ENCODE results near the gene HAUS3. TPM values are rescaled to one million over a fixed set of nuclear protein-coding genes. Genes with fewer than 3 reads are reported as not detected.

The HAUS3 gene
- total and polyA plus RNA-seq, 2 experiments from 2014 or later: 21.4 to 36.0 TPM

DNA sequence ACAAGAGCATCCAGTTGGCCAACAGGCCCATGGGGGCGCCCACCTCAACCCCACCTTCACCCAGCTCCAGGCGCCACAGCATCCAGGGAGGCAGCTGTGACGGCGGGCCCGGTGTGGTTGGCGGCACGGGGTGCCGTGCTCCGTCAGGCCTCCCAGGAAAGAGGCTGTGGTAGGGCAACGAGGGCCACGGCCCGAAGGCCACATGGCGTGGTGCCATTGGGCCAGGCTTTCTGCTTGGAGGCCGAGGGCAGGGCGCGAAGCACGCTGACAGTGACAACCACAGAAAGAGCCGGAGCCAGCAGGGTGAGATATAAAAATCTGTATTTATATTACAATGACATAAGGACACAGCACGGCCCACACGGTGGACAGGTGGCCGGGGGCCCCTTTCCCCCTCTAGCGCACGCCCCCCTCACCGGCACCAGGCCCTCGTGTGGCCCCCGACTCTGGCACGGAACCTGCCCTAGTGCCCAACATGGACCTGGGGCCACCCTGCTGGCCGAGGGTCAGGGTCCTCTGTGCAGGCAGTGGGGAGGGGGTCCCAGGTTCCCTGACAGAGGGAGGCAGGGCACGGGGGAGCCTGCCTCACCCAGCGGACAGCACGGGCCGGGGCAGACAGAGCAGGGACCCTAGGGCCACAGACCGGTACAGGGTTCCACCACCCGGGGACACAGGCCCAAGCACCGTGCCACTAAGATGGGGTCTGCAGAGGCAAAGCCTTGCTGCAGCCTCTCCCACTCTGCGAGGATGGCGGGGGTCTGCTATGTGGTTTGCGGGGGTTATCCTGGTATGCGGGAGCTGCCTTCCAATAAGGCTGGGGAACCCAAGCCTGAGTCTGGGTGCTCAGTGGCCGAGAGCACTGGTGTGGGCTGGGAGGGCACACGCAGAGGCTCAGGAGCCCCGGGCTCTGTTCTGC is 5.5 kb upstream of the HAUS3 start (continued):
- TF ChIP-seq, protein P1, sequence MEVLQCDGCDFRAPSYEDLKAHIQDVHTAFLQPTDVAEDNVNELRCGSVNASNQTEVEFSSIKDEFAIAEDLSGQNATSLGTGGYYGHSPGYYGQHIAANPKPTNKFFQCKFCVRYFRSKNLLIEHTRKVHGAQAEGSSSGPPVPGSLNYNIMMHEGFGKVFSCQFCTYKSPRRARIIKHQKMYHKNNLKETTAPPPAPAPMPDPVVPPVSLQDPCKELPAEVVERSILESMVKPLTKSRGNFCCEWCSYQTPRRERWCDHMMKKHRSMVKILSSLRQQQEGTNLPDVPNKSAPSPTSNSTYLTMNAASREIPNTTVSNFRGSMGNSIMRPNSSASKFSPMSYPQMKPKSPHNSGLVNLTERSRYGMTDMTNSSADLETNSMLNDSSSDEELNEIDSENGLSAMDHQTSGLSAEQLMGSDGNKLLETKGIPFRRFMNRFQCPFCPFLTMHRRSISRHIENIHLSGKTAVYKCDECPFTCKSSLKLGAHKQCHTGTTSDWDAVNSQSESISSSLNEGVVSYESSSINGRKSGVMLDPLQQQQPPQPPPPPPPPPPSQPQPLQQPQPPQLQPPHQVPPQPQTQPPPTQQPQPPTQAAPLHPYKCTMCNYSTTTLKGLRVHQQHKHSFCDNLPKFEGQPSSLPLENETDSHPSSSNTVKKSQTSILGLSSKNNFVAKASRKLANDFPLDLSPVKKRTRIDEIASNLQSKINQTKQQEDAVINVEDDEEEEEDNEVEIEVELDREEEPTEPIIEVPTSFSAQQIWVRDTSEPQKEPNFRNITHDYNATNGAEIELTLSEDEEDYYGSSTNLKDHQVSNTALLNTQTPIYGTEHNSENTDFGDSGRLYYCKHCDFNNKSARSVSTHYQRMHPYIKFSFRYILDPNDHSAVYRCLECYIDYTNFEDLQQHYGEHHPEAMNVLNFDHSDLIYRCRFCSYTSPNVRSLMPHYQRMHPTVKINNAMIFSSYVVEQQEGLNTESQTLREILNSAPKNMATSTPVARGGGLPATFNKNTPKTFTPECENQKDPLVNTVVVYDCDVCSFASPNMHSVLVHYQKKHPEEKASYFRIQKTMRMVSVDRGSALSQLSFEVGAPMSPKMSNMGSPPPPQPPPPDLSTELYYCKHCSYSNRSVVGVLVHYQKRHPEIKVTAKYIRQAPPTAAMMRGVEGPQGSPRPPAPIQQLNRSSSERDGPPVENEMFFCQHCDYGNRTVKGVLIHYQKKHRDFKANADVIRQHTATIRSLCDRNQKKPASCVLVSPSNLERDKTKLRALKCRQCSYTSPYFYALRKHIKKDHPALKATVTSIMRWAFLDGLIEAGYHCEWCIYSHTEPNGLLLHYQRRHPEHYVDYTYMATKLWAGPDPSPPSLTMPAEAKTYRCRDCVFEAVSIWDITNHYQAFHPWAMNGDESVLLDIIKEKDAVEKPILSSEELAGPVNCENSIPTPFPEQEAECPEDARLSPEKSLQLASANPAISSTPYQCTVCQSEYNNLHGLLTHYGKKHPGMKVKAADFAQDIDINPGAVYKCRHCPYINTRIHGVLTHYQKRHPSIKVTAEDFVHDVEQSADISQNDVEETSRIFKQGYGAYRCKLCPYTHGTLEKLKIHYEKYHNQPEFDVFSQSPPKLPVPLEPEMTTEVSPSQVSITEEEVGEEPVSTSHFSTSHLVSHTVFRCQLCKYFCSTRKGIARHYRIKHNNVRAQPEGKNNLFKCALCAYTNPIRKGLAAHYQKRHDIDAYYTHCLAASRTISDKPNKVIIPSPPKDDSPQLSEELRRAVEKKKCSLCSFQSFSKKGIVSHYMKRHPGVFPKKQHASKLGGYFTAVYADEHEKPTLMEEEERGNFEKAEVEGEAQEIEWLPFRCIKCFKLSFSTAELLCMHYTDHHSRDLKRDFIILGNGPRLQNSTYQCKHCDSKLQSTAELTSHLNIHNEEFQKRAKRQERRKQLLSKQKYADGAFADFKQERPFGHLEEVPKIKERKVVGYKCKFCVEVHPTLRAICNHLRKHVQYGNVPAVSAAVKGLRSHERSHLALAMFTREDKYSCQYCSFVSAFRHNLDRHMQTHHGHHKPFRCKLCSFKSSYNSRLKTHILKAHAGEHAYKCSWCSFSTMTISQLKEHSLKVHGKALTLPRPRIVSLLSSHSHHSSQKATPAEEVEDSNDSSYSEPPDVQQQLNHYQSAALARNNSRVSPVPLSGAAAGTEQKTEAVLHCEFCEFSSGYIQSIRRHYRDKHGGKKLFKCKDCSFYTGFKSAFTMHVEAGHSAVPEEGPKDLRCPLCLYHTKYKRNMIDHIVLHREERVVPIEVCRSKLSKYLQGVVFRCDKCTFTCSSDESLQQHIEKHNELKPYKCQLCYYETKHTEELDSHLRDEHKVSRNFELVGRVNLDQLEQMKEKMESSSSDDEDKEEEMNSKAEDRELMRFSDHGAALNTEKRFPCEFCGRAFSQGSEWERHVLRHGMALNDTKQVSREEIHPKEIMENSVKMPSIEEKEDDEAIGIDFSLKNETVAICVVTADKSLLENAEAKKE (CRISPR knock-in tag; IDR thresholded peaks at IDR 0.05): no peak
- TF ChIP-seq STAT1 (IDR thresholded peaks at IDR 0.05; ENCODE audit: unreplicated experiment) (no peak), JUNB (IDR thresholded peaks at IDR 0.05; ENCODE audit: unreplicated experiment) (no peak), NANOG (IDR thresholded peaks at IDR 0.05; ENCODE audit: borderline replicate concordance) (no peak), POLR2AphosphoS5 (IDR thresholded peaks at IDR 0.05; ENCODE audit: low read depth) (no peak), ZNF331 (CRISPR knock-in tag; IDR thresholded peaks at IDR 0.05; ENCODE audit: low read depth) (no peak), EZH2 (IDR thresholded peaks at IDR 0.05; ENCODE audit: low read depth, unreplicated experiment) (no peak)

DNA sequence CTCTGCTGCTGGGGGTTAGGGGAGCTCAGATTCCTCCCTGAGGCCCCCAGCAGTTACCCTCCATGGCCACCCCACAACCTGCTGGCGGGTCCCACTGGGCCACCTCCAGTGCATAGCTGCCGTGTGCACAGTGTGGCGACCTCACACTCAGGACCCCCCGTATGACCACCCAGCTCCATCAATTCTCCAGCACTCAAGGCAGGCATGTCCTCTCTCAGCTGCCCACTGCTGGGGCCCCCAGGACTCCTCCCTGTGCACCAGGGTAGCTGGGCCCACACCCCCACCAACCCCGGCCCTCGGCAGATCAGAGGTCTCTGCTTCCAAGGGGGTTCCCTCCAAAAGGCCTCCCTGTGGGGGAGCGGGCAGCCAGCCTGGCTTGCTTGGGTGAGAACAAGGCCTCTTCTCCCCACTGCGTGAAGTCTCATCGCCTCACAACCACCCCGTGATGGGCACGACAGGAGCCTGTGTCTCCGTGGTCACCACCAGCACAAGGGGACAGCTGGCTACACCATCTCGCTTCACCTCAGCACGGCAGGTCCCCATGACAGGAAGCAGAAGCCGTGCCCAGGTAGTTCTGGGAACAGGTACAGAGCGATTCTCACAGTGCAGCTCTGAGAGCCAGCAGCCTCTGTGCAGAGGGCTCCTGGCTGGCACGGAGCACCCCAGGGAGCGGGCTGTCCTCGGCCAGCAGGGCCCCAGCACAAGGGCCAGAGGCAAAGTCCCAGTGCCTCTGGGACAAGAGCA is 4.6 kb upstream of the HAUS3 start:
- H3K79me2 ChIP-seq (replicated peaks; ENCODE audit: insufficient read depth): no peaks in the 10 kb centered on the region
- H3K27me3 Mint-ChIP-seq (ENCODE audit: insufficient read depth, low read depth, poor library complexity): peaks cover 8% of the 10 kb centered on the region
- H3K4me3 Mint-ChIP-seq: no peak overlapping the region
- no peak overlapping the region for H3K27ac Mint-ChIP-seq
- no peak overlapping the region for H3K27ac ChIP-seq (ENCODE audit: low read depth)
- H3K4me1 ChIP-seq (ENCODE audit: insufficient read depth): no peaks in the 10 kb centered on the region
- no peak overlapping the region for H2AFZ ChIP-seq
- H3K36me3 ChIP-seq (ENCODE audit: insufficient read depth): no peaks in the 10 kb centered on the region; the same call in 1 of the 2 replicates
- H3F3A ChIP-seq (replicated peaks; ENCODE audit: low read depth): no peaks in the 10 kb centered on the region
- peaks cover 16% of the 10 kb centered on the region for H3K36me3 Mint-ChIP-seq (ENCODE audit: low read depth)
- H3K9me2 ChIP-seq (ENCODE audit: insufficient read depth): no peaks in the 10 kb centered on the region
- ATAC-seq (no peak), DNase-seq (ENCODE audit: low spot score) (no peak)
- H3K4me1 Mint-ChIP-seq: no peaks in the 10 kb centered on the region; the same call in 1 of the 3 replicates
- H3K27me3 ChIP-seq (ENCODE audit: insufficient read depth): no peaks in the 10 kb centered on the region
- H4K20me1 ChIP-seq (replicated peaks; ENCODE audit: insufficient read depth): no peaks in the 10 kb centered on the region
- no peak overlapping the region for H3K4me2 ChIP-seq
- H3K4me3 ChIP-seq: no peak overlapping the region
- peaks cover 24% of the 10 kb centered on the region for H3K9me3 Mint-ChIP-seq
- TF ChIP-seq STAT1 (IDR thresholded peaks at IDR 0.05; ENCODE audit: unreplicated experiment) (no peak), EZH2 (IDR thresholded peaks at IDR 0.05; ENCODE audit: low read depth, unreplicated experiment) (no peak), ZNF114 (CRISPR knock-in tag; IDR thresholded peaks at IDR 0.05) (no peak), EZH2phosphoT487 (IDR thresholded peaks at IDR 0.05; ENCODE audit: unreplicated experiment) (no peak), JUNB (IDR thresholded peaks at IDR 0.05; ENCODE audit: unreplicated experiment) (no peak), NANOG (IDR thresholded peaks at IDR 0.05; ENCODE audit: borderline replicate concordance) (no peak), CREB1 (CRISPR knock-in tag; IDR thresholded peaks at IDR 0.05; ENCODE audit: low read depth) (no peak)
- TF ChIP-seq, protein P2, sequence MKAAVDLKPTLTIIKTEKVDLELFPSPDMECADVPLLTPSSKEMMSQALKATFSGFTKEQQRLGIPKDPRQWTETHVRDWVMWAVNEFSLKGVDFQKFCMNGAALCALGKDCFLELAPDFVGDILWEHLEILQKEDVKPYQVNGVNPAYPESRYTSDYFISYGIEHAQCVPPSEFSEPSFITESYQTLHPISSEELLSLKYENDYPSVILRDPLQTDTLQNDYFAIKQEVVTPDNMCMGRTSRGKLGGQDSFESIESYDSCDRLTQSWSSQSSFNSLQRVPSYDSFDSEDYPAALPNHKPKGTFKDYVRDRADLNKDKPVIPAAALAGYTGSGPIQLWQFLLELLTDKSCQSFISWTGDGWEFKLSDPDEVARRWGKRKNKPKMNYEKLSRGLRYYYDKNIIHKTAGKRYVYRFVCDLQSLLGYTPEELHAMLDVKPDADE (IDR thresholded peaks at IDR 0.05): no peak
- TF ChIP-seq, protein P3, sequence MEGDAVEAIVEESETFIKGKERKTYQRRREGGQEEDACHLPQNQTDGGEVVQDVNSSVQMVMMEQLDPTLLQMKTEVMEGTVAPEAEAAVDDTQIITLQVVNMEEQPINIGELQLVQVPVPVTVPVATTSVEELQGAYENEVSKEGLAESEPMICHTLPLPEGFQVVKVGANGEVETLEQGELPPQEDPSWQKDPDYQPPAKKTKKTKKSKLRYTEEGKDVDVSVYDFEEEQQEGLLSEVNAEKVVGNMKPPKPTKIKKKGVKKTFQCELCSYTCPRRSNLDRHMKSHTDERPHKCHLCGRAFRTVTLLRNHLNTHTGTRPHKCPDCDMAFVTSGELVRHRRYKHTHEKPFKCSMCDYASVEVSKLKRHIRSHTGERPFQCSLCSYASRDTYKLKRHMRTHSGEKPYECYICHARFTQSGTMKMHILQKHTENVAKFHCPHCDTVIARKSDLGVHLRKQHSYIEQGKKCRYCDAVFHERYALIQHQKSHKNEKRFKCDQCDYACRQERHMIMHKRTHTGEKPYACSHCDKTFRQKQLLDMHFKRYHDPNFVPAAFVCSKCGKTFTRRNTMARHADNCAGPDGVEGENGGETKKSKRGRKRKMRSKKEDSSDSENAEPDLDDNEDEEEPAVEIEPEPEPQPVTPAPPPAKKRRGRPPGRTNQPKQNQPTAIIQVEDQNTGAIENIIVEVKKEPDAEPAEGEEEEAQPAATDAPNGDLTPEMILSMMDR (conservative IDR thresholded peaks at IDR 0.05; ENCODE audit: low read depth in 2 of 2): no peak
